Duodenal mucosa (tissue), 2 donors: Measurements from ENCODE around the gene ACACB.

Experiments
- H3K27ac ChIP-seq: one replicate; pipeline ENCODE4 v1.7.0; 2013; ENCODE audit warnings: low read depth, low read length
- H3K27me3 ChIP-seq, 2 donors: one replicate each; pipeline ENCODE4 v1.7.0; 2013; ENCODE audit warnings: low read length in 2 of 2, control low read depth in 1 of 2; ENCODE audit not compliant: insufficient read depth in 2 of 2, control insufficient read depth in 1 of 2
- H3K36me3 ChIP-seq, 2 donors: one replicate each; pipeline ENCODE4 v1.7.0; 2013; ENCODE audit warnings: low read length in 2 of 2, control low read depth in 1 of 2; ENCODE audit not compliant: insufficient read depth in 2 of 2, control insufficient read depth in 1 of 2
- H3K4me1 ChIP-seq, 2 donors: one replicate each; pipeline ENCODE4 v1.7.0; 2013; ENCODE audit warnings: low read length in 2 of 2, control low read depth in 1 of 2; ENCODE audit not compliant: insufficient read depth in 2 of 2, control insufficient read depth in 1 of 2
- H3K4me3 ChIP-seq, 2 donors: one replicate each; pipeline ENCODE4 v1.7.0; 2013; ENCODE audit warnings: low read length in 2 of 2, low read depth in 1 of 2
- H3K9ac ChIP-seq, 2 donors: one replicate each; pipeline ENCODE4 v1.7.0; 2013; ENCODE audit warnings: low read length in 2 of 2, low read depth in 1 of 2
- H3K9me3 ChIP-seq, 2 donors: one replicate each; pipeline ENCODE4 v1.7.0; 2013; ENCODE audit warnings: low read length in 2 of 2, control low read depth in 1 of 2; ENCODE audit not compliant: control insufficient read depth in 1 of 2

ACACB gene

GRCh38 chr12:109299849-109300248 is 183.5 kb downstream of the ACACB start:
- H3K9ac ChIP-seq = no peak overlapping the region
- H3K4me3 ChIP-seq = no peak overlapping the region
- H3K27ac ChIP-seq = no peak overlapping the region
- peaks cover 5 to 7% of the 10 kb centered on the region in 2 donors for H3K27me3 ChIP-seq
- no peaks in the 10 kb centered on the region for H3K9me3 ChIP-seq
- no peaks in the 10 kb centered on the region for H3K36me3 ChIP-seq
- no peaks in the 10 kb centered on the region for H3K4me1 ChIP-seq

DNA sequence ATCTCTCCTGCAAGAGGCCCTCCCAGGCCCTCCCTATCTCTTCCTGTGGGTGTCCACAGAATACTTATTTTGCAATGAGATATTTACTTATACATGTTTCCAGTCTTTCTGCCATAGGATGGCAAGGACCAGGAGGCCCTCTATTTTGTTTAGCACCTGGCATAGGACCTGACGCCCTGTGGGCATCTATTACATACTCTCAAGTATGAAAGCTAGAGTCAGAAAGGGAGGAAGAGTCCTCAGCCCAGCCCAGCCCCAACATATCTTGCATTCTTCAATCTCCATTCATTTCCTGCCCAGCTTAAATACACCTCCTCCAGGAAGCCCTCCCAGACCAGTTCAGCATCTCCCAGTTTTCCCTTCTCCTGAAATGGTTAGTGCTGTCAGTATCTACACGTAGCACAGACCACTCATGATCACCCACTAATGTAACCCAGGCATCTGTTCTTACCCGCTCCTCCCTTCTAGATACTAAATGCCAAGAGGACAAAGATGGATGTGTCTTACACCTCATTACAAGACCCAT is 185.3 kb downstream of the ACACB start:
- Histone ChIP-seq H3K27ac (no peak overlapping the region), H3K27me3 (peaks cover 16 to 18% of the 10 kb centered on the region in 2 donors), H3K4me3 (no peak overlapping the region)

DNA sequence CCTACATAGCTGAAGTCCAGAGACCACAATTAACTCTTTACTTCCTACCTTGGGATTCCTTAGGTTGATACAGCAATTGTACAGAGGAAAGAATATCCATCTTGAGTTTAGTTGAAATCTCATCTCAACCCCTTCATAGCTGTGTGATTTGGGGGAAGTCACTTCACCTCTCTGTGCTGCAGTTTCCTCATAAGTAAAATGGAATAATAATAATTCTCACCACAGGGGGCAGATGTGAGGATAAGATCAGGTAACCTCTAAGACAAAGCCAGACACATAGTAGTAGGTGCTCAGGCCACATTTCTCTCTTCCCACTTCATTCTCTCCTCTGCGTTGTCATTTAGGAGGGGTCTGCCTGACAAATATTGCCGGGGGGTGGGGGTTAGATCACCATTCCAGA is 186.0 kb downstream of the ACACB start:
- H3K27me3 ChIP-seq = peaks cover 22 to 24% of the 10 kb centered on the region in 2 donors

More for the DNA sequence above, 185.3 kb downstream of the ACACB start:
- H3K4me1 ChIP-seq = no peaks in the 10 kb centered on the region
- no peaks in the 10 kb centered on the region for H3K36me3 ChIP-seq
- H3K9me3 ChIP-seq = no peaks in the 10 kb centered on the region
- H3K9ac ChIP-seq = no peak overlapping the region

DNA sequence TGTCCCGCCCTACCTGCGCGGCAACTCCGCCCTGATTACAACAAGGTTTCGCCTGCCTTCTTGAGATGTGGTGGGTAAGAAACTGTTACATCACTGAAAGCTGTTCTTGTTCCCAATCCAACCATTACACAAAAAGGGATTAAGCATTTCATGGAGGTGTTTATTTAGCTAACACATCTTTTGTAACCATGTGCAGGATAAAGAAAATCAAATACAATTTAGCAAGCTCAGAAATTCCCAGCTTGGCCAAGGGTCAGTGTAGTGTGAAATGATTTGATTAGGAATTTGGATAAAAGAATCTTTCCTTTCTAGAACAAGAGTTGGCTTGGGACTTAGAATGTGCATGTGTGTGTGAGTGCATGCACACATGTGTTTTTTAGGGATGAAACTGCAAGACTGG is 186.4 kb downstream of the ACACB start:
- H3K36me3 ChIP-seq = no peaks in the 10 kb centered on the region
- no peak overlapping the region for H3K27ac ChIP-seq
- no peak overlapping the region for H3K4me3 ChIP-seq
- no peaks in the 10 kb centered on the region for H3K4me1 ChIP-seq
- H3K9ac ChIP-seq = no peak overlapping the region
- H3K27me3 ChIP-seq = peaks cover 26 to 28% of the 10 kb centered on the region in 2 donors
- H3K9me3 ChIP-seq = no peaks in the 10 kb centered on the region

More for the DNA sequence above, 186.0 kb downstream of the ACACB start:
- Histone ChIP-seq H3K9ac (no peak overlapping the region), H3K4me3 (no peak overlapping the region), H3K27ac (no peak overlapping the region), H3K9me3 (no peaks in the 10 kb centered on the region), H3K36me3 (no peaks in the 10 kb centered on the region), H3K4me1 (no peaks in the 10 kb centered on the region)

DNA sequence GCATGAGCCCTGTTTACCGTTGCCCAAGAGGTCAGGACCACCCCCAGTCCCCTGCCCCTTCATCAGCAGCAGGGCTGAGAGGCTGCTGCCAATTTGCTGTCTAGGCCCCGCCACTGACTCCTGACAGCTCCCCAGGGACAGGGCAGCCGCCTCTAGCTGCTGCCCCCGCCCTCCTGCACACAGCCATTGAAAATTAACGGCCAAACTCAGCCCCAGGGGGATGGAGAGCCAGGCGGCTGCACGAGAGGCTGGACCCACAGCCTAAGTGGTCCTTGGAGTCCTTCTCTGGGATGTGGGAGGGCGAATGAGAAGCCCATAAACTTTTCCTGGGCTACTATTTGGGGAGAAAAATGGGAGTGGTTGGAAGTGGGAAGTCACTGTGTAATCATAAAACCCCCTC is 188.1 kb downstream of the ACACB start:
- no peak overlapping the region for H3K4me3 ChIP-seq
- H3K36me3 ChIP-seq = no peaks in the 10 kb centered on the region
- H3K4me1 ChIP-seq = no peaks in the 10 kb centered on the region
- H3K27me3 ChIP-seq = peaks cover 38 to 42% of the 10 kb centered on the region in 2 donors
- no peak overlapping the region for H3K27ac ChIP-seq
- H3K9ac ChIP-seq = no peak overlapping the region
- no peaks in the 10 kb centered on the region for H3K9me3 ChIP-seq

GRCh38 chr12:109305547-109305946 is 189.2 kb downstream of the ACACB start:
- no peaks in the 10 kb centered on the region for H3K9me3 ChIP-seq
- H3K4me3 ChIP-seq = no peak overlapping the region
- no peaks in the 10 kb centered on the region for H3K36me3 ChIP-seq
- no peak overlapping the region for H3K9ac ChIP-seq
- H3K27me3 ChIP-seq = peaks cover 44 to 48% of the 10 kb centered on the region in 2 donors
- peaks cover 4 to 6% of the 10 kb centered on the region in 2 donors for H3K4me1 ChIP-seq
- no peak overlapping the region for H3K27ac ChIP-seq

DNA sequence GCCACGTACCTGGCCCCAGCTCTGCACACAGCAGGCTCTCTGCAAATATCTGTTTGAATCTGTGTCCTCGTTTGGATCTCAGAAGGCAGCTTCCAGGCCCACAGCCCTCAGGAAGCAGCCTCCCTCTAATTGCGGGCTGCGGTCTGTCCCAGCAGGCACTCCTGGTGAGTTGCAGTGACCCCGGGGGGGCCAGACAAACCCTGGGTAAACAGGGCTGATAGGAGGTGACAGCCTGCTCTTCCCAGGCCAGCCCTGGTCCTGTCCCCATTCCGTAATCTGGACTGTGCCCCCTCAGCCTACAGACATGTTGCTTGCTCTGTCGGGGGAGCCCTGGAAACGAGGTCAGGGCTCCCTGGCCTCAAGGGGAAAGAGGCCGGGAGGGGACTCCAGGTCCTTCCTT is 190.7 kb downstream of the ACACB start:
- Histone ChIP-seq H3K9me3 (no peaks in the 10 kb centered on the region), H3K4me3 (no peak overlapping the region), H3K27ac (no peak overlapping the region), H3K9ac (no peak overlapping the region), H3K27me3 (peaks cover 56 to 62% of the 10 kb centered on the region in 2 donors), H3K36me3 (no peaks in the 10 kb centered on the region), H3K4me1 (peaks cover 7 to 8% of the 10 kb centered on the region in 2 donors)

- Histone ChIP-seq H3K9me3 (no peaks in the 10 kb centered on the region), H3K4me3 (peak within 1 kb of the TSS; percentile 55 to 59), H3K36me3 (no peaks in the 10 kb centered on the region), H3K4me1 (peaks cover 7 to 8% of the 10 kb centered on the region in 2 donors), H3K27me3 (peaks cover 54 to 63% of the 10 kb centered on the region in 2 donors), H3K27ac (no peak within 1 kb of the TSS), H3K9ac (no peak within 1 kb of the TSS)
These were observed 192.4 kb downstream of the ACACB start, which contains the start of gene FOXN4 for GRCh38 chr12:109308534-109309380. Gene FOXN4, minus strand, starts transcription at chr12:109309284. Its CDS starts 963 bp downstream, at chr12:109308321.

DNA sequence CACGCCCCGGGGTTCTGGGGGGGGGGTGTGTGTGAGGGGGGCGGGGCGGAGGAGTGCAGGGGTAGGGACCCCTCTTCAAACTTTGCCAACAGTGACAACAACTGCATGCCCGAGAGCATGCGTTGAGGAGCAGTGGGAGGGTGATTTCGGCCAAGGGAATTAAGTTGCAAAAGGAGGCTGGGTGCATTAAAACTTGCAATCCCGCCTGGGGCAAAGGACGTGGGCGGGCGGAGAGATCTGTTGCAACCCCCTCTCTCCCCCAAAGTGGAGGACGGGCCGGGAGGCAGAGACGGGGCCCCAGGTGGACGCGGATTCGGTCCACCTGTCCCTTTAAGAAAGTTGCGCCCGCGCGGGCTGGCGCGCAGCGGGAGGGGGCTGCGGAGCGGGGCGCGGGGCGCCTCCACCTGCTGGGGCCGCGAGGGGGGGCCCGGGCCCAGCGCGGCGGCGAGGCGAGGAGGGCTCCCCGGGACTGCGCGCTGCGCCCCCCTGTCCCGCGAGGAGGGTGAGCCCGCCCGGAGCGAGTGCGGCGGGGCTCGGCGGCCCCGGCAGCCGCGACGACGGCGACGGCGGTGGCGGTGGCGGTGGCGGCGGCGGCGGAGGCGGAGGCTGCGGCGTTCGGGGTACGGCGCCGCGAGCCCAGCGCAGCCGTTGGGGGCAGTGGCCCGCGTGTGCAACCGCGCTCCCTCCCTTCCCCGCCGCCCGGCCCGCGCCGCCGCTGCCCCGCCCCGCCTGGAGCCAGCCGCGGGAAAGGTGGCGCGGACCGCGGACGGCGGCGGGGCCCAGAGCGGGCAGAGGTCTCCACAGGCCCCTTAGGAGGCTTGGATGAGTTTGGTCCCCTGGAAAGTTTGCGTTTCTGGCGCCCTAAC is 193.2 kb downstream of the ACACB start:
- Histone ChIP-seq H3K9ac (no peak overlapping the region), H3K27ac (no peak overlapping the region), H3K36me3 (no peaks in the 10 kb centered on the region), H3K4me3 (peak overlapping the region; percentile 55 to 59), H3K4me1 (peaks cover 7 to 8% of the 10 kb centered on the region in 2 donors), H3K9me3 (no peaks in the 10 kb centered on the region), H3K27me3 (peaks cover 57 to 58% of the 10 kb centered on the region in 2 donors)
